ENCODE results near the gene OR6C74. TPM values are rescaled to one million over a fixed set of nuclear protein-coding genes. Genes with fewer than 3 reads are reported as not detected.

The OR6C74 gene
- total and polyA plus RNA-seq, 10 of the 15 experiments (the other 5 are each of a cell fraction or from before 2014, with no cell fraction given), result not detected

- TF ChIP-seq BCLAF1 (IDR thresholded peaks at IDR 0.05), result no peak
- TF ChIP-seq SIX5 (IDR thresholded peaks at IDR 0.05; ENCODE audit: low read depth, low read length, severe bottlenecking), result no peak
- TF ChIP-seq JUNB (IDR thresholded peaks at IDR 0.05), result no peak
- no peak for TF ChIP-seq MEF2A (IDR thresholded peaks at IDR 0.05; ENCODE audit: insufficient read depth, low read depth, low read length)
- TF ChIP-seq NBN (IDR thresholded peaks at IDR 0.05), result no peak
- TF ChIP-seq SMC3 (IDR thresholded peaks at IDR 0.05; ENCODE audit: borderline replicate concordance, low read length), result no peak
Measured at GRCh38 chr12:55258303-55258702, 13.9 kb downstream of the OR6C74 start (continued).

GRCh38 chr12:55280991-55281390 is 36.6 kb downstream of the OR6C74 start:
- RAD21 ChIA-PET (ENCODE audit: unreplicated experiment), result no interaction called here
- Histone ChIP-seq H3K4me3 (no peak overlapping the region), H4K20me1 (ENCODE audit: control insufficient read depth, insufficient read depth) (no peaks in the 10 kb centered on the region), H3K36me3 (ENCODE audit: control insufficient read depth in 2 of 2, insufficient read depth in 2 of 2, low read length in 1 of 2) (no peaks in the 10 kb centered on the region), H3K27me3 (replicated peaks in 1 of 2; ENCODE audit: control insufficient read depth in 2 of 2, insufficient read depth in 2 of 2, low read length in 1 of 2) (no peaks in the 10 kb centered on the region), H3K9ac (ENCODE audit: control insufficient read depth, insufficient read depth, low read length) (no peak overlapping the region), H3K79me2 (ENCODE audit: control insufficient read depth, insufficient read depth, low read length) (no peaks in the 10 kb centered on the region), H3K27ac (ENCODE audit: control insufficient read depth, insufficient read depth) (no peak overlapping the region), H3K9me3 (replicated peaks; ENCODE audit: control insufficient read depth, insufficient read depth, low read length) (no peaks in the 10 kb centered on the region), H3K4me1 (ENCODE audit: control insufficient read depth, insufficient read depth, low read length) (no peaks in the 10 kb centered on the region), H3K4me2 (ENCODE audit: control insufficient read depth, insufficient read depth) (no peak overlapping the region), H2AFZ (ENCODE audit: control insufficient read depth, low read depth, low read length) (no peak overlapping the region)
- no peak for FAIRE-seq
- intact Hi-C loops (cut with micrococcal nuclease; ENCODE audit: unreplicated experiment), result no loop called here
- BruUV-seq (replicated peaks), result no TSS peak
- SMC1A ChIA-PET (ENCODE audit: uncharacterized antibody, unreplicated experiment), result no interaction called here
- POLR2A ChIA-PET, result no interaction called here
- CTCF ChIA-PET, result no interaction called here
- ATAC-seq, result no peak
- WGBS (ENCODE audit: insufficient coverage, insufficient replicate concordance, low lambda C conversion rate, missing lambda C conversion rate), result 0% methylated on average over 2 of the region's 2 CpGs
- TF ChIP-seq RUNX3 (IDR thresholded peaks at IDR 0.05; ENCODE audit: low read length) (no peak), NFYB (IDR thresholded peaks at IDR 0.05; ENCODE audit: insufficient read depth, low read depth, low read length) (no peak)
- no peak for DNase-seq (ENCODE audit: low read depth, low spot score)
- in situ Hi-C loops (cut with MboI), result no loop called here

Data from GM12878 (cell line).